ENCODE measurements around the gene GLB1L2.
"Not testable (repeated sequence)": the region's sequence is repeated elsewhere in the genome, so short reads cannot be mapped to it uniquely, and the experiment has no call there.

The GLB1L2 gene

GRCh38 chr11:134313821-134314607 is 17.8 kb upstream of the GLB1L2 start:
- Histone ChIP-seq H4K20me1 (ENCODE audit: insufficient read depth, low read length) (no peaks in the 10 kb centered on the region), H3K36me3 (replicated peaks; ENCODE audit: low read depth, low read length) (no peaks in the 10 kb centered on the region), H3K27me3 (ENCODE audit: low read depth, low read length) (no peaks in the 10 kb centered on the region), H3K9ac (ENCODE audit: low read length) (no peak overlapping the region), H3K27ac (ENCODE audit: low read length) (no peak overlapping the region), H2AFZ (ENCODE audit: low read depth, low read length) (no peak overlapping the region), H3K4me2 (ENCODE audit: low read length) (no peak overlapping the region), H3K4me1 (ENCODE audit: low read length) (no peaks in the 10 kb centered on the region), H3K4me3 (ENCODE audit: low read length) (no peak overlapping the region), H3K79me2 (ENCODE audit: low read length) (no peaks in the 10 kb centered on the region), H3K9me3 (ENCODE audit: insufficient read depth, low read length) (0 out of 2 replicates have a peak, but pooled peaks cover 4% of the 10 kb centered on the region)
- no peak for TF ChIP-seq EZH2phosphoT487 (IDR thresholded peaks at IDR 0.05; ENCODE audit: low read depth)
- TF ChIP-seq, protein P1, sequence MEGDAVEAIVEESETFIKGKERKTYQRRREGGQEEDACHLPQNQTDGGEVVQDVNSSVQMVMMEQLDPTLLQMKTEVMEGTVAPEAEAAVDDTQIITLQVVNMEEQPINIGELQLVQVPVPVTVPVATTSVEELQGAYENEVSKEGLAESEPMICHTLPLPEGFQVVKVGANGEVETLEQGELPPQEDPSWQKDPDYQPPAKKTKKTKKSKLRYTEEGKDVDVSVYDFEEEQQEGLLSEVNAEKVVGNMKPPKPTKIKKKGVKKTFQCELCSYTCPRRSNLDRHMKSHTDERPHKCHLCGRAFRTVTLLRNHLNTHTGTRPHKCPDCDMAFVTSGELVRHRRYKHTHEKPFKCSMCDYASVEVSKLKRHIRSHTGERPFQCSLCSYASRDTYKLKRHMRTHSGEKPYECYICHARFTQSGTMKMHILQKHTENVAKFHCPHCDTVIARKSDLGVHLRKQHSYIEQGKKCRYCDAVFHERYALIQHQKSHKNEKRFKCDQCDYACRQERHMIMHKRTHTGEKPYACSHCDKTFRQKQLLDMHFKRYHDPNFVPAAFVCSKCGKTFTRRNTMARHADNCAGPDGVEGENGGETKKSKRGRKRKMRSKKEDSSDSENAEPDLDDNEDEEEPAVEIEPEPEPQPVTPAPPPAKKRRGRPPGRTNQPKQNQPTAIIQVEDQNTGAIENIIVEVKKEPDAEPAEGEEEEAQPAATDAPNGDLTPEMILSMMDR (IDR thresholded peaks at IDR 0.05; ENCODE audit: low read depth, low read length) = no peak

DNA sequence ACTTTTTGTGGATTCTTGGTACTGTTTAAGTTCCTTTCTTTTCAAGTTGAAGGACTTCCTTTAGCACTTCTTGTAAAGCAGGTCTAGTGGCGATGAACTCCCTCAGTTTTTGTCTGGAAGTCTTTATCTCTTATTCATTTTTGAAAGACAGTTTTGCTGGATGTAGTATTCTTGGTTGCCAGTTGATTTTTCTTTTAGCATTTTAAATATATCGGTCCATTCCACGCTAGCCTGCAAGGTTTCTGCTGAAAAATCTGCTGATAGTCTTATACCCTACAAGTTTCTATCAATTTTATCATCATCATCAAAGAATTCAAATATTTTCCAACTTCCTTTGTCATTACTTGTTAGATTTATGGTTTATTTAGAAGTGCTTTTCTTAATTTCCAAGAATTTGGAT is 14.7 kb upstream of the GLB1L2 start:
- H3K27ac ChIP-seq (ENCODE audit: low read length) = no peak overlapping the region
- peaks cover 8% of the 10 kb centered on the region; the same call in 1 of the 2 replicates for H3K9me3 ChIP-seq (ENCODE audit: insufficient read depth, low read length)
- H3K9ac ChIP-seq (ENCODE audit: low read length) = no peak overlapping the region
- H3K4me1 ChIP-seq (ENCODE audit: low read length) = no peaks in the 10 kb centered on the region
- no peak overlapping the region for H3K4me2 ChIP-seq (ENCODE audit: low read length)
- H2AFZ ChIP-seq (ENCODE audit: low read depth, low read length) = no peak overlapping the region
- H3K36me3 ChIP-seq (replicated peaks; ENCODE audit: low read depth, low read length) = no peaks in the 10 kb centered on the region
- H3K27me3 ChIP-seq (ENCODE audit: low read depth, low read length) = 0 out of 2 replicates have a peak, but pooled peaks cover 4% of the 10 kb centered on the region
- H3K4me3 ChIP-seq (ENCODE audit: low read length) = no peak overlapping the region
- H3K79me2 ChIP-seq (ENCODE audit: low read length) = no peaks in the 10 kb centered on the region
- no peaks in the 10 kb centered on the region for H4K20me1 ChIP-seq (ENCODE audit: insufficient read depth, low read length)
- no peak for TF ChIP-seq EZH2phosphoT487 (IDR thresholded peaks at IDR 0.05; ENCODE audit: low read depth)
- TF ChIP-seq, protein P1 (IDR thresholded peaks at IDR 0.05; ENCODE audit: low read depth, low read length) = no peak

DNA sequence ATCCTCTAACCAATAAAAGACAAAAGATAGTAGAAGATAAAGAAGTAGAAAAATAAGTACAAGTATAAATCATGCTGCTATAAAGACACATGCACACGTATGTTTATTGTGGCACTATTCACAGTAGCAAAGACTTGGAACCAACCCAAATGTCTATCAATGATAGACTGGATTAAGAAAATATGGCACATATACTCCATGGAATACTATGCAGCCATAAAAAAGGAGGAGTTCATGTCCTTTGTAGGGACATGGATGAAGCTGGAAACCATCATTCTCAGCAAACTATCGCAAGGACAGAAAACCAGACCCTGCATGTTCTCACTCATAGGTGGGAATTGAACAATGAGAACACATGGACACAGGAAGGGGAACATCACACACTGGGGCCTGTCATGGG is 10.4 kb upstream of the GLB1L2 start:
- H3K4me2 ChIP-seq (ENCODE audit: low read length); H3K9ac ChIP-seq (ENCODE audit: low read length); H3K9me3 ChIP-seq (ENCODE audit: insufficient read depth, low read length); H3K4me3 ChIP-seq (ENCODE audit: low read length); H3K36me3 ChIP-seq (replicated peaks; ENCODE audit: low read depth, low read length); H3K27ac ChIP-seq (ENCODE audit: low read length); H4K20me1 ChIP-seq (ENCODE audit: insufficient read depth, low read length); H3K27me3 ChIP-seq (ENCODE audit: low read depth, low read length); H3K79me2 ChIP-seq (ENCODE audit: low read length); H3K4me1 ChIP-seq (ENCODE audit: low read length); H2AFZ ChIP-seq (ENCODE audit: low read depth, low read length): not testable (repeated sequence)

DNA sequence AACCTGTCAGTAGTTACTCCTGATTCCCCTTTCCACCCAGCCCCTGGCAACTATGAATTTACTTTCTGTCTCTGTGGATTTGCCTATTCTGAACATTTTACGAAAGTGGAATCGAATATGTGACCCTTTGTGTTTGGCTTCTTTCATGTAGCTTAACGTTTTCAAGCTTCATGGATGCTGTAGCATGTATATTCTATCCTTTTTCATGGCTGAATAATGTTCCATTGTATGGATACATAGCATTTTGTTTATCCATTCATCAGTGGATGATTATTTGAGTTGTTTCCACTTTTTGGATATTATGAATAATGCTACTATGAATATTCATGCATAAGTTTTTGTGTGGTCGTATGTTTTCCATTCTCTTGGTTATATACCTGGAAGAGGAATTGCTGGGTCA is 9.2 kb upstream of the GLB1L2 start:
- no peak overlapping the region for H3K4me3 ChIP-seq (ENCODE audit: low read length)
- no peak overlapping the region for H3K27ac ChIP-seq (ENCODE audit: low read length)
- no peak overlapping the region for H3K9ac ChIP-seq (ENCODE audit: low read length)
- H3K4me2 ChIP-seq (ENCODE audit: low read length) = no peak overlapping the region
- H3K4me1 ChIP-seq (ENCODE audit: low read length) = no peaks in the 10 kb centered on the region
- H2AFZ ChIP-seq (ENCODE audit: low read depth, low read length) = no peak overlapping the region
- no peaks in the 10 kb centered on the region for H3K36me3 ChIP-seq (replicated peaks; ENCODE audit: low read depth, low read length)
- peaks cover 8% of the 10 kb centered on the region; the same call in 1 of the 2 replicates for H3K9me3 ChIP-seq (ENCODE audit: insufficient read depth, low read length)
- H3K79me2 ChIP-seq (ENCODE audit: low read length) = no peaks in the 10 kb centered on the region
- TF ChIP-seq EZH2phosphoT487 (IDR thresholded peaks at IDR 0.05; ENCODE audit: low read depth) = no peak
- TF ChIP-seq, protein P1 (IDR thresholded peaks at IDR 0.05; ENCODE audit: low read depth, low read length) = no peak
- H4K20me1 ChIP-seq (ENCODE audit: insufficient read depth, low read length) = no peaks in the 10 kb centered on the region
- 0 out of 2 replicates have a peak, but pooled peaks cover 4% of the 10 kb centered on the region for H3K27me3 ChIP-seq (ENCODE audit: low read depth, low read length)
